ENCODE results near the gene TTF2. TPM values are rescaled to one million over a fixed set of nuclear protein-coding genes. Genes with fewer than 3 reads are reported as not detected.

The TTF2 gene
- total and polyA plus RNA-seq, 9 of the 15 experiments (the other 6 are each of a cell fraction or from before 2014, with no cell fraction given): 9.4 to 71.1 (median 42.1) TPM

DNA sequence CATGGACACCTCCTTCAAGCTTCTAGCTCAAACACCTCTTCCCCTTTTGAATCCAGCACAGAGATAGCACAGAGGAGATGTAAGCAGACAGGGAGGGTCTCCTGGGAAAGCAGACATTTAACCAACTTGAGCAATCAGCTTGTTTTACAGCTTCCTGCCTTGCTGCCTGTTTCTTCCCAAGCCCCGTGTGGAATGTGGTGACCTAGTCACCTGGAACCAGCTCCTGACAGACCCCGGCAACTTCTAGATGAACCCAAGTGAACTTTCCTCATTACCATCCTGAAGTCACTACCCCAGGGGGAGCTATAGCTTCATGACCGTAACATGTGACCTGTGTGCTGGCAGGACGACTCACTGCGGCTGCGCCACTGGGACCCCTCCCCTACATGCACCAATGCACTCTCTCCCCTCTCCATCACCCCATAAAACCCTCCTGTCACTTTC, 24.1 kb upstream of the TTF2 start:
- intact Hi-C loops (cut with micrococcal nuclease): no loop called here
- H2AFZ ChIP-seq (ENCODE audit: low read depth, low read length): peak overlapping the region; percentile 72; the same call in 1 of the 2 replicates
- no peaks in the 10 kb centered on the region for H3K9me3 ChIP-seq (replicated peaks; ENCODE audit: control insufficient read depth, insufficient read depth, low read depth, low read length)
- H3K27ac ChIP-seq (ENCODE audit: extremely low read depth, low read depth, low read length): no peak overlapping the region
- no peaks in the 10 kb centered on the region for H3K79me2 ChIP-seq (ENCODE audit: control insufficient read depth, insufficient read depth, low read length)
- in situ Hi-C loops (cut with MboI): no loop called here
- no peak for FAIRE-seq
- WGBS (ENCODE audit: insufficient coverage, low coverage, missing lambda C conversion rate): 30% methylated on average over 6 of the region's 6 CpGs
- H3K4me2 ChIP-seq (ENCODE audit: insufficient read depth, low read length): no peak overlapping the region
- no TSS peak for BruUV-seq (replicated peaks)
- CTCF ChIA-PET (ENCODE audit: low intra/inter-chr PET ratio): interaction anchor here (0.7 kb wide), 2 partner anchors 22 to 24 kb away, joined by 3 read pairs; no protein-coding TSS in a partner anchor
- no peaks in the 10 kb centered on the region; a peak in 2 of 5 replicates for H3K4me1 ChIP-seq (replicated peaks in 1 of 2; ENCODE audit: control insufficient read depth in 2 of 2, insufficient read depth in 2 of 2, low read length in 2 of 2)
- H3K36me3 ChIP-seq (ENCODE audit: control insufficient read depth, insufficient read depth, low read length): no peaks in the 10 kb centered on the region
- H3K9me1 ChIP-seq (ENCODE audit: control insufficient read depth, insufficient read depth, low read length): no peaks in the 10 kb centered on the region
- no peak overlapping the region; a peak in 1 of 4 replicates for H3K9ac ChIP-seq (ENCODE audit: insufficient read depth in 1 of 2, low read depth in 2 of 2, low read length in 2 of 2)
- no peaks in the 10 kb centered on the region for H4K20me1 ChIP-seq (replicated peaks; ENCODE audit: control insufficient read depth, insufficient read depth, low read length)
- DNase-seq (ENCODE audit: extremely low read depth in 1 of 4, low spot score in 3 of 4): peak in 3 of 4 experiments; percentile 37 to 44 (median 38)
- no peaks in the 10 kb centered on the region for H3K27me3 ChIP-seq (ENCODE audit: control insufficient read depth in 2 of 2, insufficient read depth in 2 of 2, low read length in 2 of 2)
- POLR2A ChIA-PET: interaction anchor here (0.6 kb wide), 1 partner anchor 31 kb away, joined by 3 read pairs; no protein-coding TSS in a partner anchor
- H3K4me3 ChIP-seq: no peak overlapping the region
- peak; percentile 87 for ATAC-seq
- no peak for TF ChIP-seq ZFPM2 (CRISPR knock-in tag; IDR thresholded peaks at IDR 0.05)
- no peak for TF ChIP-seq FOXM1 (IDR thresholded peaks at IDR 0.05; ENCODE audit: low read depth)
- no peak for TF ChIP-seq FOXM1 (CRISPR knock-in tag; IDR thresholded peaks at IDR 0.05; ENCODE audit: low read depth)
- TF ChIP-seq, protein P1, sequence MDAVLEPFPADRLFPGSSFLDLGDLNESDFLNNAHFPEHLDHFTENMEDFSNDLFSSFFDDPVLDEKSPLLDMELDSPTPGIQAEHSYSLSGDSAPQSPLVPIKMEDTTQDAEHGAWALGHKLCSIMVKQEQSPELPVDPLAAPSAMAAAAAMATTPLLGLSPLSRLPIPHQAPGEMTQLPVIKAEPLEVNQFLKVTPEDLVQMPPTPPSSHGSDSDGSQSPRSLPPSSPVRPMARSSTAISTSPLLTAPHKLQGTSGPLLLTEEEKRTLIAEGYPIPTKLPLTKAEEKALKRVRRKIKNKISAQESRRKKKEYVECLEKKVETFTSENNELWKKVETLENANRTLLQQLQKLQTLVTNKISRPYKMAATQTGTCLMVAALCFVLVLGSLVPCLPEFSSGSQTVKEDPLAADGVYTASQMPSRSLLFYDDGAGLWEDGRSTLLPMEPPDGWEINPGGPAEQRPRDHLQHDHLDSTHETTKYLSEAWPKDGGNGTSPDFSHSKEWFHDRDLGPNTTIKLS (IDR thresholded peaks at IDR 0.05; ENCODE audit: borderline replicate concordance, low read depth): no peak
- TF ChIP-seq ZNF212 (CRISPR knock-in tag; IDR thresholded peaks at IDR 0.05): no peak
- TF ChIP-seq C11orf30 (IDR thresholded peaks at IDR 0.05; ENCODE audit: low read depth): no peak
- TF ChIP-seq NCOA6 (IDR thresholded peaks at IDR 0.05): no peak
- TF ChIP-seq KAT8 (IDR thresholded peaks at IDR 0.05; ENCODE audit: low read depth): no peak
- TF ChIP-seq NRF1 (conservative IDR thresholded peaks at IDR 0.05 in 1 of 2, IDR thresholded peaks at IDR 0.05 in 1 of 2): peak; percentile 88 to 90
- no peak for TF ChIP-seq BCL6 (CRISPR knock-in tag; IDR thresholded peaks at IDR 0.05)
- no peak for TF ChIP-seq JUND (IDR thresholded peaks at IDR 0.05; ENCODE audit: borderline replicate concordance, low read depth, low read length)
- TF ChIP-seq JUND (tag; IDR thresholded peaks at IDR 0.05; ENCODE audit: borderline replicate concordance, low read depth, low read length): peak; percentile 32; the same call in 1 of the 3 replicates
- no peak for TF ChIP-seq CHD2 (IDR thresholded peaks at IDR 0.05; ENCODE audit: low read depth, low read length)
- TF ChIP-seq, protein P2, sequence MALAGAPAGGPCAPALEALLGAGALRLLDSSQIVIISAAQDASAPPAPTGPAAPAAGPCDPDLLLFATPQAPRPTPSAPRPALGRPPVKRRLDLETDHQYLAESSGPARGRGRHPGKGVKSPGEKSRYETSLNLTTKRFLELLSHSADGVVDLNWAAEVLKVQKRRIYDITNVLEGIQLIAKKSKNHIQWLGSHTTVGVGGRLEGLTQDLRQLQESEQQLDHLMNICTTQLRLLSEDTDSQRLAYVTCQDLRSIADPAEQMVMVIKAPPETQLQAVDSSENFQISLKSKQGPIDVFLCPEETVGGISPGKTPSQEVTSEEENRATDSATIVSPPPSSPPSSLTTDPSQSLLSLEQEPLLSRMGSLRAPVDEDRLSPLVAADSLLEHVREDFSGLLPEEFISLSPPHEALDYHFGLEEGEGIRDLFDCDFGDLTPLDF (CRISPR knock-in tag; IDR thresholded peaks at IDR 0.05): no peak
- TF ChIP-seq BCOR (IDR thresholded peaks at IDR 0.05): no peak
- 0 out of 2 replicates have a peak, but pooled peaks have one; percentile 20 for TF ChIP-seq TFAP4 (CRISPR knock-in tag; IDR thresholded peaks at IDR 0.05; ENCODE audit: borderline replicate concordance)
- no peak for TF ChIP-seq ZNF589 (CRISPR knock-in tag; IDR thresholded peaks at IDR 0.05; ENCODE audit: low read depth)
- no peak for TF ChIP-seq FOS (IDR thresholded peaks at IDR 0.05; ENCODE audit: extremely low read depth, insufficient read length)
- TF ChIP-seq, protein P3, sequence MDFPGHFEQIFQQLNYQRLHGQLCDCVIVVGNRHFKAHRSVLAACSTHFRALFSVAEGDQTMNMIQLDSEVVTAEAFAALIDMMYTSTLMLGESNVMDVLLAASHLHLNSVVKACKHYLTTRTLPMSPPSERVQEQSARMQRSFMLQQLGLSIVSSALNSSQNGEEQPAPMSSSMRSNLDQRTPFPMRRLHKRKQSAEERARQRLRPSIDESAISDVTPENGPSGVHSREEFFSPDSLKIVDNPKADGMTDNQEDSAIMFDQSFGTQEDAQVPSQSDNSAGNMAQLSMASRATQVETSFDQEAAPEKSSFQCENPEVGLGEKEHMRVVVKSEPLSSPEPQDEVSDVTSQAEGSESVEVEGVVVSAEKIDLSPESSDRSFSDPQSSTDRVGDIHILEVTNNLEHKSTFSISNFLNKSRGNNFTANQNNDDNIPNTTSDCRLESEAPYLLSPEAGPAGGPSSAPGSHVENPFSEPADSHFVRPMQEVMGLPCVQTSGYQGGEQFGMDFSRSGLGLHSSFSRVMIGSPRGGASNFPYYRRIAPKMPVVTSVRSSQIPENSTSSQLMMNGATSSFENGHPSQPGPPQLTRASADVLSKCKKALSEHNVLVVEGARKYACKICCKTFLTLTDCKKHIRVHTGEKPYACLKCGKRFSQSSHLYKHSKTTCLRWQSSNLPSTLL (IDR thresholded peaks at IDR 0.05): no peak

All from K562 (cell line).